ENCODE data around the gene EBI3. TPM values are rescaled to one million over a fixed set of nuclear protein-coding genes. Genes with fewer than 3 reads are reported as not detected.
A peak's percentile ranks its signal among the peaks of the same experiment; 100 is the strongest.

Gene EBI3
- total and polyA plus RNA-seq, 2 of the 13 experiments (the other 11 are each of a cell fraction or from before 2014, with no cell fraction given): 3.4 TPM; not detected in 1

DNA sequence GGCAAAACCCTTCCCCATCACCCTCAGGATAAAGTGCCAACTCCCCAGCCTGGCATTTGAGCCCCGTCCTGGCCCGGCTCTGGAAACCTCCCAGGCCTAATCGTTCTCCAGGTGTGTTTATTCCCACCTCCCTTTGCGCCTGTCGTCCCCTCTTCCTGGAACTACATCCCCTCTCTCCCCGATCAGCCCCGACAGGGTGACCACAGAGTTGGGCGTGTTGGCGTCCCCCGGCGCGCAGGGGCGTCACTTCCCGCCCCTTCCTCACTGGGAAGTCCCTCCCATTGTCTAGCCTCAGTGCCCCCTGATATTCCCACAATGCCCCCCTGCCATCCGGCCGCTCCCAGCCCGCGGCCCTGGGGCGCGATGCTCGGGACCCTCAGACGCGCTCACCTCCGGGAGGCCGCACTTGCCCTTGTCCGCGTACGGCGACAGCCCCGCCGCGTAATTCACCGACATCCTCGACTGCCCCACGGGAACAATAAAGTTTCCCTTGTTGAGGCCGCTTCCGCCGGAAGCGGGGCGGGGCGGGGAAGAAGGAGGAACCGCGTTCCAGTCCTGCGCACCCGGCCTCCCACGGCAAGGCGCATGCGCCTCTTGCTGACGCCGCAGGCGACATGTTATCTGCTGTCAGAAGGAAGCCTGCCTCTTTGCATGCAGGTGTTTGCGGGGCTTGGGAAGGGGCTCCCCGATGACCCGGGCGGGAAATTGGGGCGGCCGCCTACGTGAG lies 47.1 kb upstream of the EBI3 start, which contains the start of the genes ANKRD24 and SIRT6 (continued):
- TF ChIP-seq RFX3 (CRISPR knock-in tag; IDR thresholded peaks at IDR 0.05) (no peak), CHCHD3 (CRISPR knock-in tag; IDR thresholded peaks at IDR 0.05) (no peak), ETV5 (CRISPR knock-in tag; IDR thresholded peaks at IDR 0.05; ENCODE audit: borderline replicate concordance) (peak; percentile 98), KDM5A (IDR thresholded peaks at IDR 0.05; ENCODE audit: borderline replicate concordance, low read length) (peak; percentile 97), ZNF713 (CRISPR knock-in tag; IDR thresholded peaks at IDR 0.05) (no peak), BCL6 (CRISPR knock-in tag; IDR thresholded peaks at IDR 0.05) (peak; percentile 65), NKX3-1 (CRISPR knock-in tag; IDR thresholded peaks at IDR 0.05) (no peak), SRY (CRISPR knock-in tag; IDR thresholded peaks at IDR 0.05) (no peak), ZFP90 (CRISPR knock-in tag; IDR thresholded peaks at IDR 0.05; ENCODE audit: borderline replicate concordance) (peak; percentile 73), GATAD2A (CRISPR knock-in tag; IDR thresholded peaks at IDR 0.05) (peak; percentile 78), ZNF138 (CRISPR knock-in tag; IDR thresholded peaks at IDR 0.05; ENCODE audit: low read depth) (0 out of 2 replicates have a peak, but pooled peaks have one; percentile 25), PPARG (CRISPR knock-in tag; conservative IDR thresholded peaks at IDR 0.05) (peak; percentile 63; the same call in 1 of the 2 replicates), SMYD3 (CRISPR knock-in tag; IDR thresholded peaks at IDR 0.05) (no peak), ZNF317 (CRISPR knock-in tag; IDR thresholded peaks at IDR 0.05) (peak; percentile 77), AKAP8 (CRISPR knock-in tag; IDR thresholded peaks at IDR 0.05) (peak; percentile 56; the same call in 1 of the 2 replicates), ASH2L (IDR thresholded peaks at IDR 0.05; ENCODE audit: insufficient read length, low read depth, low read length) (peak; percentile 88), SOX13 (IDR thresholded peaks at IDR 0.05) (no peak), SOX13 (CRISPR knock-in tag; conservative IDR thresholded peaks at IDR 0.05 in 1 of 2, IDR thresholded peaks at IDR 0.05 in 1 of 2) (peak in 1 of 2 experiments; percentile 74; a peak in 2 of 4 replicates), RFX1 (IDR thresholded peaks at IDR 0.05) (no peak)
- TF ChIP-seq, protein P1, sequence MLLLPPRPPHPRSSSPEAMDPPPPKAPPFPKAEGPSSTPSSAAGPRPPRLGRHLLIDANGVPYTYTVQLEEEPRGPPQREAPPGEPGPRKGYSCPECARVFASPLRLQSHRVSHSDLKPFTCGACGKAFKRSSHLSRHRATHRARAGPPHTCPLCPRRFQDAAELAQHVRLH (CRISPR knock-in tag; IDR thresholded peaks at IDR 0.05; ENCODE audit: borderline replicate concordance, low read depth): peak; percentile 90; the same call in 1 of the 2 replicates
- TF ChIP-seq, protein P2, sequence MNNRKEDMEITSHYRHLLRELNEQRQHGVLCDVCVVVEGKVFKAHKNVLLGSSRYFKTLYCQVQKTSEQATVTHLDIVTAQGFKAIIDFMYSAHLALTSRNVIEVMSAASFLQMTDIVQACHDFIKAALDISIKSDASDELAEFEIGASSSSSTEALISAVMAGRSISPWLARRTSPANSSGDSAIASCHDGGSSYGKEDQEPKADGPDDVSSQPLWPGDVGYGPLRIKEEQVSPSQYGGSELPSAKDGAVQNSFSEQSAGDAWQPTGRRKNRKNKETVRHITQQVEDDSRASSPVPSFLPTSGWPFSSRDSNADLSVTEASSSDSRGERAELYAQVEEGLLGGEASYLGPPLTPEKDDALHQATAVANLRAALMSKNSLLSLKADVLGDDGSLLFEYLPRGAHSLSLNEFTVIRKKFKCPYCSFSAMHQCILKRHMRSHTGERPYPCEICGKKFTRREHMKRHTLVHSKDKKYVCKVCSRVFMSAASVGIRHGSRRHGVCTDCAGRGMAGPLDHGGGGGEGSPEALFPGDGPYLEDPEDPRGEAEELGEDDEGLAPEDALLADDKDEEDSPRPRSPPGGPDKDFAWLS (CRISPR knock-in tag; IDR thresholded peaks at IDR 0.05; ENCODE audit: borderline replicate concordance): no peak
- TF ChIP-seq, protein P3, sequence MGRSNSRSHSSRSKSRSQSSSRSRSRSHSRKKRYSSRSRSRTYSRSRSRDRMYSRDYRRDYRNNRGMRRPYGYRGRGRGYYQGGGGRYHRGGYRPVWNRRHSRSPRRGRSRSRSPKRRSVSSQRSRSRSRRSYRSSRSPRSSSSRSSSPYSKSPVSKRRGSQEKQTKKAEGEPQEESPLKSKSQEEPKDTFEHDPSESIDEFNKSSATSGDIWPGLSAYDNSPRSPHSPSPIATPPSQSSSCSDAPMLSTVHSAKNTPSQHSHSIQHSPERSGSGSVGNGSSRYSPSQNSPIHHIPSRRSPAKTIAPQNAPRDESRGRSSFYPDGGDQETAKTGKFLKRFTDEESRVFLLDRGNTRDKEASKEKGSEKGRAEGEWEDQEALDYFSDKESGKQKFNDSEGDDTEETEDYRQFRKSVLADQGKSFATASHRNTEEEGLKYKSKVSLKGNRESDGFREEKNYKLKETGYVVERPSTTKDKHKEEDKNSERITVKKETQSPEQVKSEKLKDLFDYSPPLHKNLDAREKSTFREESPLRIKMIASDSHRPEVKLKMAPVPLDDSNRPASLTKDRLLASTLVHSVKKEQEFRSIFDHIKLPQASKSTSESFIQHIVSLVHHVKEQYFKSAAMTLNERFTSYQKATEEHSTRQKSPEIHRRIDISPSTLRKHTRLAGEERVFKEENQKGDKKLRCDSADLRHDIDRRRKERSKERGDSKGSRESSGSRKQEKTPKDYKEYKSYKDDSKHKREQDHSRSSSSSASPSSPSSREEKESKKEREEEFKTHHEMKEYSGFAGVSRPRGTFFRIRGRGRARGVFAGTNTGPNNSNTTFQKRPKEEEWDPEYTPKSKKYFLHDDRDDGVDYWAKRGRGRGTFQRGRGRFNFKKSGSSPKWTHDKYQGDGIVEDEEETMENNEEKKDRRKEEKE (IDR thresholded peaks at IDR 0.05): no peak
- TF ChIP-seq, protein P4, sequence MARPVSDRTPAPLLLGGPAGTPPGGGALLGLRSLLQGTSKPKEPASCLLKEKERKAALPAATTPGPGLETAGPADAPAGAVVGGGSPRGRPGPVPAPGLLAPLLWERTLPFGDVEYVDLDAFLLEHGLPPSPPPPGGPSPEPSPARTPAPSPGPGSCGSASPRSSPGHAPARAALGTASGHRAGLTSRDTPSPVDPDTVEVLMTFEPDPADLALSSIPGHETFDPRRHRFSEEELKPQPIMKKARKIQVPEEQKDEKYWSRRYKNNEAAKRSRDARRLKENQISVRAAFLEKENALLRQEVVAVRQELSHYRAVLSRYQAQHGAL (CRISPR knock-in tag; IDR thresholded peaks at IDR 0.05; ENCODE audit: not compliant biosample characterization): no peak
- TF ChIP-seq, protein P5, sequence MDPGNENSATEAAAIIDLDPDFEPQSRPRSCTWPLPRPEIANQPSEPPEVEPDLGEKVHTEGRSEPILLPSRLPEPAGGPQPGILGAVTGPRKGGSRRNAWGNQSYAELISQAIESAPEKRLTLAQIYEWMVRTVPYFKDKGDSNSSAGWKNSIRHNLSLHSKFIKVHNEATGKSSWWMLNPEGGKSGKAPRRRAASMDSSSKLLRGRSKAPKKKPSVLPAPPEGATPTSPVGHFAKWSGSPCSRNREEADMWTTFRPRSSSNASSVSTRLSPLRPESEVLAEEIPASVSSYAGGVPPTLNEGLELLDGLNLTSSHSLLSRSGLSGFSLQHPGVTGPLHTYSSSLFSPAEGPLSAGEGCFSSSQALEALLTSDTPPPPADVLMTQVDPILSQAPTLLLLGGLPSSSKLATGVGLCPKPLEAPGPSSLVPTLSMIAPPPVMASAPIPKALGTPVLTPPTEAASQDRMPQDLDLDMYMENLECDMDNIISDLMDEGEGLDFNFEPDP (CRISPR knock-in tag; conservative IDR thresholded peaks at IDR 0.05): no peak
